Activated CD4-positive, CD25-positive, alpha-beta regulatory T cell treated with anti-CD3 and anti-CD28 coated beads, Interleukin-2, amount 50 U/mL, for 72 hours (primary cell): ENCODE data around the gene MAVS.

Source experiments
- DNase-seq: peaks from one replicate; pipeline ENCODE4 v3.0.0; 2021

MAVS gene

DNA sequence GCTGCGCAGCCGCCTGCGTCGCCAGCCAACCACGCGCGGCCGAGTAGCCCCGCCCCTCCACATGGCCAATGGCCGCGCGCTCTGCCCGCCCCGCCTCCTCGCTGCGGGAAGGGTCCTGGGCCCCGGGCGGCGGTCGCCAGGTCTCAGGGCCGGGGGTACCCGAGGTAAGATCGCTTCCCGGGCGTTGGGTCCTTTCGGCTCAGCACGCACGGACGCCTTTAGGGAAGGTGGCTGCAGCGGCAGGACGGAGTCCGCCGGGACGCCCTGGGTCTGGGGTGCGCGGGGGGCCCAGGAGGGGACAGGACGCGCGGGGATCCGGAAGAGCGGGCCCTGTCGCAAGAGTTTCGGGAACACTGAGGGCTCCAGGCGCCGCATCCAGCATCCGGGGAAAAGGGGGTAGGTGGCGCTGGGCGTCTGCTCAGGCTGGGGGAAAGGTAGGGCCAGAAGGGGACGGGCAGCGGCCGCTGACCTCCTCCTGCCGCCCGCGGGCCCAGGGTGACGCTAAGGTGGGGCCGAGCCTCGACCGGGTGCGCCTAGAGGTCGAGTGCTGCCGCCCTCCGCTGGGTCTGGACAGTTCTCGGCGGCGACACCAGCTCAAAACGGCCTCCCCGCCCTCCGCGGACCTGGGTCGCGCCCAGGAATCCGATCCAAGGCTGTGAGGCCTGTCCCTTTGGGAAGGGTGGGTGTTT is at the start of gene MAVS:
Gene MAVS (plus strand): TSS at position 95 of the 689 bp plus-strand sequence. CDS start 7,791 bp downstream, outside the sequence.
- peak; percentile 91 for DNase-seq

DNA sequence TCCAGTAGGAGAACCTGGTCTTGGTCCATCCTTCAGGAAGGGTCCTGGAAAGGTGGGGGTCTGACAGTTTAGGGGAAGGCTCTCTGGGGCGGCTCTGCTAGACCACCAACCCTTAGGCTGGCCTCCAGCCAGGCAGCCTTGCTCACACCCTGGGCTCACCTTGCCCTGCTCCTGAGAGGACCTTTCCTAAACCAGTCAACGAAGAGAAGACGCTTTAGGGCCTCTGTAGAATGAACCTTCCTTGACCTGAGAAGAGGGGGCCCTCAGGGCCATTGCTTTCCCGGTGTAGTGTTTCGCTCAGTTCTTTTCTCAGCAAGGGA is 49.4 kb upstream of the MAVS start:
- DNase-seq = no peak

DNA sequence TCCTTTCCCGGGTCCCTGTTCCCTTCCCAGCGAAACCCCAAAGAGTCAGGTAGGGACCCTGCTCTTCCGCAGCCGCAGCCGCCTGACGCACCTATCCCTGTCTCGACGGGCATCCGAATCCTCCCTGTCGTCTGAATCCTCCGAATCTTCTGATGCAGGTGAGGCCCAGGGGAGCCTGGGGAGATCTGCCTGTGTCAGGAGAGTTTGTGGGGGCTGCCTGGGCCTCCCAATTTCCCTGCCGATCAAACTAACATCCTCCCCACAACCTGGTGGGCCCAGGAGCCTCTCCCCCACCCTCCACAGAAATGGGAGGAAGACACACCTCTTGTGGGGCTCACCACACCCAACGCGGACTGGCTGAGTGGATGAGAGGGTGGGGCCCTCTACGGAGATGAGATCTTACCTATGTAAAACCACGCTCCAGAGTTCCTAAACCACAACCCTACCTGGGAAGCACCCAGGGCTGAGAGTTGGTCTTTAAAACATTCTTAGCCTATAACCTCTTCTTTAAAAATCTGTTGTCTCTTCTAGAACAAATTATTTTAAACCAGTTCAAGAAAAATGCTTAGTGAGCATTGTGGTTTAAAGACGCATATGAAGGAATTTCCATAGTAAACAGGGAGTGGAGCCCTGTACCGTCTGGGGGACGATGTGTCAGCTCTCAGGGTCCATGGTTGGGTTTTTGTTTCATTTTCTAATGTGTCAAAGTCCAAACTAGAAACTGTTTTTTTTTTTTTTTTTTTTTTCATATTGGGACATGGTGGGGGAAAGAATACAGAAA is 48.9 kb upstream of the MAVS start:
- DNase-seq = no peak

DNA sequence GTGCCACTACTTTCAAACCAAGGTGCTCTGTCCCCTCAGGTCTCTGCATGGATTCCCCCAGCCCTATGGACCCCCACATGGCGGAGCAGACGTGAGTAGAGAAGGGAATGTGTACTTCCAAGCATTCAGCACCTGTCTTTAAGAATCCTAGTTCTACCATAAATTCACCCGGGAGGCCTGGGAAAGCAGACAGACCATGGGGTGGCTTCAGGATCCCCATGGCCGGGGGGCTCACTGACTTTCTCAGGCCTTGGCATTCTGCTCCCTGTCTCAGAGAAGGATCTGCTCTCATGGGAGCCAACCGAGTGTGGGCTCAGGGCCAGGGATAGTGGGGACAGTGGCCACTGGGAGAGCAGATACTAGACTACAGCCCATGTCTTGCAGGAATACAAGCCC is 48.3 kb upstream of the MAVS start:
- no peak for DNase-seq

DNA sequence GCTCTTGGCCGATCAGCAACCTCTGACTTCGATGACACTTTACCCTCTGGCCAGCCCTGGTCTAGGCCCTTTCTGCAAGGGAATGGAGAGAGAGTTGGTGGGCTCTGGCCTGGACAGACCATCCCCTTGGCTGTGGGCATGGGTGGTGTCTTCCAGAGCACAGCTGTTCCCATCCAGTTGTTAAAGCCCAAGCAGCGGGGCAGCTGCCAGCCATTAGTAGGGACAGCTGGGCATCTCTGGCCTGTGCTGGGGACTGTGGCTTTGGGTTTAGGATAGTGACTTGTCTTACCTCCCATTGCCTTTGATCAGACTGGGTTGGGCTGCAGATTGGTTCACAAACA is 47.8 kb upstream of the MAVS start:
- no peak for DNase-seq

DNA sequence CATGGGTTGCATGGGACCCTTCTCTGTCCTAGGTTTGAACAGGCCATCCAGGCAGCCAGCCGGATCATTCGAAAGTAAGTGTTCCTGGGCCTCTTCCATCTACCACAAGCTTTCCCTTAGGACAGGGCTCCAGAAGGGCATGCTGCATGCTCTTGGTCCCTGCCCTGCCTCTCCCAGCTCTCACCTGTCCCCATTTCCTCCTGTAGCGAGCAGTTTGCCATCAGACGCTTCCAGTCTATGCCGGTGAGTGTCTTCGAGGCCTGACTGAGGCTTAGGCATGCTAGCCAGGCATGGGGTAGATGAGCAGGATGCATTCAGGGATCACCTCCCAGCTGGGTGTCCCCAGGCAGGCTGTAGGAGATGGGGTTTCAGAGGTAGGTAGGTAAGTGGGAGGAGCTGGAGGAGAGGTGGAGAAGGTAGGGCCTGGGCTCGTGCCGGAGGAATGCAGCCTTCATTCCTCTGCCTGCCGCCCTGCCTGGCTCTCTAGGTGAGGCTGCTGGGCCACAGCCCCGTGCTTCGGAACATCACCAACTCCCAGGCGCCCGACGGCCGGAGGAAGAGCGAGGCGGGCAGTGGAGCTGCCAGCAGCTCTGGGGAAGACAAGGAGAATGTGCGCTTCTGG is 46.3 kb upstream of the MAVS start:
- no peak for DNase-seq

DNA sequence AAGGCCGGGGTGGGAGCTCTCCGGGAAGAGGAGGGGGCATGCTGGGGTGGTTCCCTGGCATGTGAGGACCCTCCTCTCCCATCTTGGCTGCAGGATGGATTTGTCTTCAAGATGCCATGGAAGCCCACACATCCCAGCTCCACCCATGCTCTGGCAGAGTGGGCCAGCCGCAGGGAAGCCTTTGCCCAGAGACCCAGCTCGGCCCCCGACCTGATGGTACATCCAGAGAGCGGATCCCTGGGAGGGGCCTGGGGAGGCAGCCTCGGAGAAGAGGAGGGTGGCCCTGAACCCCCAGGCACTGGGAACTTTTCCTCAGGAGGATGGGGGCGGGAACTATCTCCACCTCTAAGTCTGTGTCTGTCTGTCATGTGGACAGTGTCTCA is 45.8 kb upstream of the MAVS start:
- DNase-seq = no peak

DNA sequence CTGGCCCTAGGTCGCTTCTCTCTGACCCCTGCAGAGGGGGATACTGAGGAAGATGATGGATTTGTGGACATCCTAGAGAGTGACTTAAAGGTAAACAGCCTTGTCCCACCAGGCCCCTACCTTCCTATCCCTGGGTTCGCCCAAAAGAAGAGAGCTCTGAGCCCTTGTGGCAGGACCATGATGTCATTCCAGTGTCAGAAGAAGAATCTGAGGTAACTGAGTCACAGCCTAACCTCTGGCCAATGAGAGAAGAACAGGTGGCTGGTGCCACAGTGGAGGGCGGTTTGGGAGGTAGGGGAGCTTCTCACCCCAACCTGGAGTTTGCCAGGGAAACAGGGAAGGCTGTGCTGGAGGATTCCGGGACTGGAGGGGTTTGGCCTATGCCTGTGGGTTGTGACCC is 45.3 kb upstream of the MAVS start:
- no peak for DNase-seq

DNA sequence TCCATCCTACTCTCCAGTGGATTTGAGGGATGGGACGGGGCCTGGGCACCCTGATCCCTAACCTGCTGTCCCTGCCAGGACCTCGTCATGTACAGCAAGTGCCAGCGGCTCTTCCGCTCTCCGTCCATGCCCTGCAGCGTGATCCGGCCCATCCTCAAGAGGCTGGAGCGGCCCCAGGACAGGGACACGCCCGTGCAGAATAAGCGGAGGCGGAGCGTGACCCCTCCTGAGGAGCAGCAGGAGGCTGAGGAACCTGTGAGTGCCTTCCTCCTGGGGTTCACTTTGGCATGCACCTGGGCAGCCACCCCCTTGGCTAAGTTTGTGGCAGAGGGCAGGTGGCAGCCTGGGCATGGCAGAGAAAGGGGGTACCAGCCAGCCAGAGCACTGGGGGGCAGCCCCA is 44.8 kb upstream of the MAVS start:
- no peak for DNase-seq

DNA sequence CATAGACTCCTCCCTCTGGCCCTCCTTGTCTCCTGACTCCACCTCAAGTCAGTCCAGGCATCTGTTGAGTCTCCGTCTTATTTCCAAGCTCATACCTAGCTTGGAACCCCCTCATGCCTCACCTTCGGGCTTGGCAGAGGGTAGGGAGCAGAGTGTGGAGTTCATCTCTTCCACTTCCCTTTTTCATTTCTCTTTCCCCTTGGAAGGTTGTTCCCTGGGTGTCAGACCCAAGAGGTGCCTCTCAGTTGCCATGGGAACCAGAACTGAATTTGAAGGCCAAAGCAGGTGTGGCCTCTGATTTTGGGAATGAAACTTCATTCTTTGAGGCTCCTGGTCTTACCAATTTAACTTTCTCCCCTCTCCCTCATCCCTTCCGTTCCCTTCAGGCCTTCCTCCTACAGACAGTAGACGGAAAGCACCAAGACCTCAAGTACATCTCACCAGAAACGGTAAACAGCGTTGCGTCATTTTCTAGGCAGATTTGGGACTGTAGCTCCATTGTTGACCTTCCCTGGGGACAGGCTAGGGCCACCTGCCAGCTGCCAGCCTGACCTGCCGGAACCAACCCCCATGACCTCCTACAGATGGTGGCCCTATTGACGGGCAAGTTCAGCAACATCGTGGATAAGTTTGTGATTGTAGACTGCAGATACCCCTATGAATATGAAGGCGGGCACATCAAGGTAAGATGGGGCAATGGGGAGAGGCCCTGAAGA is 44.0 kb upstream of the MAVS start:
- DNase-seq = no peak

DNA sequence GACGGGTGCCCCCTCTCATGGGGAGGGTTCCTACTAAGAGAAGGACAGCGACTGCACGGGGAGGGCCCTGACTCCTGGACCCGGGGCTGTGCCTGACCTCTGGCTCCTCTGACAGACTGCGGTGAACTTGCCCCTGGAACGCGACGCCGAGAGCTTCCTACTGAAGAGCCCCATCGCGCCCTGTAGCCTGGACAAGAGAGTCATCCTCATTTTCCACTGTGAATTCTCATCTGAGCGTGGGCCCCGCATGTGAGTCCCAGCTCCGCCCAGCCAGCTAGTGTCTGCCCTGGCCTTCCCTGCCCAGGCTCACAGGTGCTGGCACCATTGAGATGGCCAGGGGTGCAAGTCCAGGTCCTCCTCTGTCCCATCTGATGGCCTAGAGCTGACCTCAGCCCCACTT is 43.3 kb upstream of the MAVS start:
- DNase-seq = no peak

DNA sequence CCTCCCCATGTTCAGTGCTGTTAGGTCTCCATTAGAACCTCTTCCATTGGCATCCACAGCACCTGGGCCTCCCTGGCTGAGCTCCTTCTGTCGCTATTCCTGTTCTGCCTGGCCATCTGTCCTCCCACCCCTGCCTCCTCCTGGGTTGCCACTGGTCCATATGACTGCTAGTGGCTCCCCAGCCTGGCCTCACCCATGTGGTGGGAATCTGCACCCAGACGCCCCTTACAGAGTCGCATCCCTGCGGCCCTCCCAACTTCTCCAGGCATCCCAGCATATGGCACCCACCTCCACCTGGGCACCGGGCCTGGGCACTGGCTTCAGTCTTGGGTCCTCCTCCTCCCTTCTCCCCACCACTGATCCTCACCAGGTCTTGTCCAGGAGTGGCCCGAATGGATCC is 42.8 kb upstream of the MAVS start:
- no peak for DNase-seq

DNA sequence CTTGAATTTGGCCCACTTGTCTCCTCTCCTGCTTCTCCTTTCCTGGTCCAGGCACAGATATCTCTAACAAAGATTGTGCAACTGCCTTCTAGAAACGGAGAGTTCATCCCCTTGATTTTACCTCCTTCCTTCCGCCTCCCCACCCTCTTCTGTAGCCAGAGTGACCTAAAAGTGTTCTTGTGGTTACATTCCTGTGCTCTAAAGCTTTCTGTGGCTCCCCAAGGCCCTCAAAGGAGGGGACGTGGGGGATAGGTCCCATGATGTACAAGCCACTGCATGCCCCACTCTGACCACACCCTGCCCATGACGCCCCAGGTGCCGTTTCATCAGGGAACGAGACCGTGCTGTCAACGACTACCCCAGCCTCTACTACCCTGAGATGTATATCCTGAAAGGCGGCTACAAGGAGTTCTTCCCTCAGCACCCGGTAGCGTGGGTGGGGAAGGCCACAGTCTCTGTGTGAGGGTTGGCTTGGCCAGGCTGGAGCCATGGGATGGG is 42.3 kb upstream of the MAVS start:
- no peak for DNase-seq

DNA sequence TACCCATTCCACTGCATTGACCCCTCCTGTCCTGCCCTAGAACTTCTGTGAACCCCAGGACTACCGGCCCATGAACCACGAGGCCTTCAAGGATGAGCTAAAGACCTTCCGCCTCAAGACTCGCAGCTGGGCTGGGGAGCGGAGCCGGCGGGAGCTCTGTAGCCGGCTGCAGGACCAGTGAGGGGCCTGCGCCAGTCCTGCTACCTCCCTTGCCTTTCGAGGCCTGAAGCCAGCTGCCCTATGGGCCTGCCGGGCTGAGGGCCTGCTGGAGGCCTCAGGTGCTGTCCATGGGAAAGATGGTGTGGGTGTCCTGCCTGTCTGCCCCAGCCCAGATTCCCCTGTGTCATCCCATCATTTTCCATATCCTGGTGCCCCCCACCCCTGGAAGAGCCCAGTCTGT is 41.9 kb upstream of the MAVS start:
- no peak for DNase-seq

DNA sequence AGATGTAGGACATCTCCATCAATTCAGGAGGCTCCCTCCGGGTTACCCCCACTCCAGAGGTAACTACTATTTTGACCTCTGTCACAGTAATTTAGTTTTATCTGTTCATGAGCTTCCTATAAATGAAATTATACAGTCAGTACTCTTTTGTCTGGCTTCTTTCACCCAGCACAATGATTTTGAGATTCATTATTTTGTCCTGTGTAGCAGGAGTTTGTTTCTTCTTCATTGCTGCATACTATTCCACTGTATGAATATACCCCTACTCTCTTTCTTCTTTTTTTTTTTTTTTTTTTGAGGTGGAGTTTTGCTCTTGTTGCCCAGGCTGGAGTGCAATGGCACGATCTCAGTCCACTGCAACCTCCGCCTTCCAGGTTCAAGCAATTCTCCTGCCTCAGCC is 38.1 kb upstream of the MAVS start:
- DNase-seq = no peak

DNA sequence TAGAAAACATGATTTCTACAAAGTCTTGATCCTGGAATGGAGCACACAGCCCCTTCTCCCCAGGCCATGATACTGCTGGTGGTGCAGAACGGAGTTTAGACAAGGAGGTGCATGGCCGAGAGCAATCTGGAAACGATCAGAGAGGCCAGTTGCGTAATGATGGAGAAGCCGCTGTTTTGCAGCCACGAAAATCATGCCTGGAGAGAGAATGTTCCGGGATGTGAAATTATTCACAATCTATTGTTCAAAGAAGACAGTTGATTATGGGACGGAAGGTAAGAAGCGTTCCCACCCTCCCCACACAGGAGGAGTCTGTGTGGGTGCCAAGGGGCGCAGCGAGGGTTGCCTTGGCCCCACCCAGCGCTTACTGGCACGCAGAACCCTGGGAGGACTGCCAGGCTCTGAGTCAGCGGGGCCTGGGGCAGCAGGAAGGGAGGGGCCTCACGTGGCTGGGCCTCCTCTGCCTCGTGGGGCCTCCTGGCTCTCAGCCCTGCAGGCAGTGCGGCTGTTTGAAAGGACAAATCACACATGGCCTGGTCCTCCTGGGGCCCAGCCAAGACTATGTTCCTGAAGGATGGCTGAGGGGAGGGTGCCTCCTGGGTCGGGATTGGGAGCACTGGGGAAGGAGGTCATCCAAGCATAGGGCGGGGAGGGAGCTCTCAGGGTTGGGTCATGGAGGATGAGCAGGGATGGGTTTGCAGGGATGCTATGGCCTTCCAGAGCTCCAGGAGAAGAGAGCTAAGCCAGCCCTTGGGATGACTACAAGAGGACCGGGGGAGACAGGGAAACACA is 35.0 kb upstream of the MAVS start:
- DNase-seq = peak; percentile 87

DNA sequence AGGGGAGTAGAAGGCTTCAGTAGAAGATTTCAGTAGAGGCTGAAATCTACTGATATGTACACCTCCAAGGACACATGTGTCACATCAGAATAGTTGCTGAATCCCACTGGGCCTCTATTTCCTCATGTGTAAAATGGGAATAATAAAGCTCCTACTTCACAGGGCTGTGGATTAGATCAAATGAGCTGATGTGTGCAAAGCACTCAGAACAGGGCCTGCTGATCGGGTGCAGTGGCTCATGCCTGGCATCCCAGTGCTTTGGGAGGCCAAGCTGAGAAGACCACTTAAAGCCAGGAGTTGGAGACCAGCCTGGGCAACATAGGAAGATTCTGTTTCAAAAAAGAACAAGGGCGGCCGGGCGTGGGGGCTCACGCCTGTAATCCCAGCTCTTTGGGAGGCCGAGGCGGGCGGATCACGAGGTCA is 34.4 kb upstream of the MAVS start:
- DNase-seq = no peak

DNA sequence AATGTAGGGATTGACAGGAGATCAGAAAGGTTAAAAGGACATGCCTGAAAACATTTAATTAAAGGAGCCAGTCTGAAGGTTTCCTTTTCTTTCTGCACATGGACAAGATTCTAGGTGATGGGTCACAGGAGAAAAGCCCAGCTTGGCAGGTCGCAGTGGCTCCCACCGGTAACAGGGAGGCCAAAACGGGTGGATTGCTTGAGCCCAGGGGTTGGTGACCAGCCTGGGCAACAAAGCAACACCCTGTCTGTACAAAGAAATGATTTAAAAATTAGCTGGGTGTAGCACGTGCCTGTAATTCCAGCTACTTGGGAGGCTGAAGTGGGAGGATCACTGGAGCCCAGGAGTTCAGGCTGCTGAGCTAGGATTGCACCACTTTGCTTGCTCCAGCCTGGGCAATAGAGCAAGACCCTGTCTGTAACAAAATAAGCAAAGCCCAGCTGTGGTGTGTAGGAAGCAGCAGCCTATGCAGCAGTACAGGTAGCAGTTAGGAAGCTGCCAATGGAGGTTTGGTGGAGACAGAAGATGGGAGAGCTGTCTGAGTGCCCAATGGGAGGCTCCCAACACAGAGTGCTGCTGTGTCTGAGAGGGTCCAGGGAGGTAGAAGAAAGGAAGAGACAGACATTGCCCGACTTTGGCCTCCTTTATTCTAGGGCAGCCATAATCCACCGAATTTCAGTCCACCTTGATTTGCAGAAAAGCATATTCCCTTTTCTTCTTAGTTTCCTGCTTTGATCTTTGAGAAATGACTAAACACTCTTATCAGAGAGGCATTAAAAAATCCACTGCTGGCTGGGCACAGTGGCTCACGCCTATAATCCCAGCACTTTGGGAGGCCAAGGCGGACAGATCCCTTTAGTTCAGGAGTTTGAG is 33.4 kb upstream of the MAVS start:
- no peak for DNase-seq

DNA sequence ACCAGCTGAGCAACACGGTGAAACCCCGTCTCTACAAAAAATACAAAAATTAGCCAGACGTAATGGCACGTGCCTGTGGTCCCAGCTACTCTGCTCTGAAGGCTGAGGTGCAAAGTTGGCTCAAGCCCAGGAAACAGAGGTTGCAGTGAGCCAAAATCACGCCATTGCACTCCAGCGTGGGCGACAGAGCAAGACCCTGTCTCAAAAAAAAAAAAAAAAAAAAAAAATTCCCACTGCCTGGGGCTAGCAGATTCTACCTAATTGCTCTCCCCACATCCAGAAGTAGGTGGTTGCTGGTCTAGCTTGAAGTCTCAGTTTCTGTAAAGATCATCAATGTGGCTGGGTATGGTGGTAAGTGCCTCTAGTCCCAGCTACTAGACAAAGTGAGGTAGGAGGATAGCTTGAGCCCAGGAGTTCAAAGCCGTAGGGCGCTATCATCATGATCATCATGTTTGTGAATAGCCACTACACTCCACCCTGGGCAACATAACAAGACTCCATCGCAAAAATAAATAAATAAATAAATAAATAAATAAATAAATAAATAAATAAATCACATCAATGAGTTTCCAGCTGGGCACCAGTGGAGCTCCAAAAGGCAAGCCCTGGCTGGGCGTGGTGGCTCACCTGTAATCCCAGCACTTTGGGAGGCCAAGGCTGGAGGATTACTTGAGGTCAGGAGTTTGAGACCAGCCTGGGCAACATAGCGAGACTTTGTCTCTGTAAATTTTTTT is 32.6 kb upstream of the MAVS start:
- no peak for DNase-seq

DNA sequence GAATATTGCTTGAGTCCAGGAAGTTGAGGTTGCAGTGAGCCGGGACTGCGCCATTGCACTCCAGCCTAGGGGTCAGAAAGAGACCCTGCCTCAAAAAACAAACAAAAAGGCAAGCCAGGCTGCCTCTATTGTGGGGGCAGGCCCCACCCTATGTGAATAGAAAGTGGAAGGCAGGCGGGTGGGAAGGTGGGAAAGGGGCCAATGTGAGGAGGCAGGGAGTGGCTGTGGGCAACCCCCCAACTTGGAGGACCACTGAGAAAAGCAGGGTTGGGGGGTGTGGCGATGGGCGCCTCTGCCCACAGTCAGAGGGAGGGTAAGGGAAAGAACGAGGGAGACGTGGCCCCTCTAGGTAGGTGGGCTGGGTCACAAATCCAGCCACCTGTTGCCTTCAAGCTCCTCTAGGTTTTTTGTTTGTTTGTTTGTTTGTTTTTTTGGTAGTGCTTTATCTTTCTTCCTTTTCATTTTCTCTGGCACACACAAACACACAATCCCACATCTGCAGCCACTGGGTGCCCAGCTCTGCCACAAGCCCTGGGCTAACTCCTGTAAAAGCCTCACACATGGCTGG is 31.6 kb upstream of the MAVS start:
- no peak for DNase-seq
